Psoas muscle (tissue), 8 donors: ENCODE results near the gene DMRTA2. TPM values are rescaled to one million over a fixed set of nuclear protein-coding genes. Genes with fewer than 3 reads are reported as not detected.

Experiments
- ATAC-seq, 4 donors: fragments of 200-7000 bp; cut with Tn5 transposase; one replicate each; pipeline ENCODE4 v1.9.1; 2020; ENCODE audit warnings: moderate library complexity in 3 of 4, mild to moderate bottlenecking in 2 of 4
- DNase-seq, 2 donors: peaks; one replicate each; pipeline ENCODE4 v3.0.0-alpha.2; 2020
- H3K27ac ChIP-seq: fragments of 200-600 bp; one replicate; pipeline ENCODE4 v1.8.0; 2022
- H3K27me3 ChIP-seq, 3 donors: fragments of 200-600 bp in 1 of 3; one replicate each; pipeline versions ENCODE4 v1.6.1 to v1.8.0; 2013 to 2022; ENCODE audit warnings: low read length in 2 of 3, mild to moderate bottlenecking in 2 of 3, moderate library complexity in 1 of 3; ENCODE audit not compliant: insufficient read depth in 3 of 3
- H3K36me3 ChIP-seq, 2 donors: fragments of 200-600 bp in 1 of 2; one replicate each; pipeline versions ENCODE4 v1.6.1 to v1.8.0; 2013 to 2022; ENCODE audit warnings: low read depth in 1 of 2, mild to moderate bottlenecking in 1 of 2, moderate library complexity in 1 of 2; ENCODE audit not compliant: insufficient read depth in 1 of 2
- H3K4me1 ChIP-seq: fragments of 200-600 bp; one replicate; pipeline ENCODE4 v1.8.0; 2022
- H3K4me3 ChIP-seq: fragments of 200-600 bp; one replicate; pipeline ENCODE4 v1.8.0; 2022; ENCODE audit warnings: mild to moderate bottlenecking
- H3K9me3 ChIP-seq: fragments of 200-600 bp; one replicate; pipeline ENCODE4 v1.8.0; 2022
- CTCF ChIP-seq: fragments of 200-600 bp; IDR thresholded peaks from one replicate; pipeline ENCODE4 v1.8.0; 2022; ENCODE audit warnings: antibody characterized with exemption
- WGBS, 3 donors: extraction: QIAGEN DNeasy Blood & Tissue Kit; methylation state at CpG; one replicate each; pipeline versions ENCODE4 v1.1.6 to v1.1.7; 2013; 5-methylcytosine and 5-hydroxymethylcytosine counted together
- intact Hi-C, 2 donors: fragments of 100-400 bp; cut with DNase I; formaldehyde crosslinking; loops; one replicate each; pipeline versions ENCODE4 v1.11.0 to v1.14.2; 2022
- polyA plus RNA-seq, 3 donors: library from polyadenylated mRNA; stranded (reverse); fragments of 200-250 nt; gene quantifications; one replicate each; pipeline ENCODE4 v1.2.3, GENCODE V29; 2013
- total RNA-seq, 4 donors: library from RNA; stranded (reverse); fragmentation: NEBNext Ultra II Directional in 2 of 4; extraction: Animal tissue kit (Norgen Biotek cat#: 25700) in 2 of 4; gene quantifications; one replicate each; pipeline versions ENCODE4 v1.2.1 to v1.2.4, GENCODE V29; 2021 to 2023
- donor health status: healthy with polysubstance abuse.
- donor health status: DM: no; HTN: no; CAD: no; lungs with moderate emphysema.
- donor health status: Bipolar disorder and iron deficiency.
- donor health status: healthy.
- donor health status: DM: yes; HTN: yes; CAD: no.
- donor health status: DM: no; HTN: no; CAD: no.
- donor health status: DM: no; HTN: no; CAD: no.
- donor health status: DM: yes; HTN: yes; CAD: no.

DMRTA2 gene
- total and polyA plus RNA-seq, 7 donors, result 0.01 TPM; not detected in 6

- 7 to 10% (median 9%) methylated on average over 23 of the region's 23 CpGs for WGBS, 3 donors
- H3K36me3 ChIP-seq, result no peaks in the 10 kb centered on the region
- peaks cover 5% of the 10 kb centered on the region for H3K9me3 ChIP-seq
- no peak for ATAC-seq
- H3K4me1 ChIP-seq, result peaks cover 7% of the 10 kb centered on the region
- no peak overlapping the region for H3K27ac ChIP-seq
- intact Hi-C loops, result no loop called here
- TF ChIP-seq CTCF, result no peak
- no peak overlapping the region for H3K4me3 ChIP-seq
- no peak for DNase-seq
- peaks cover 5 to 99% (median 58%) of the 10 kb centered on the region in 3 donors for H3K27me3 ChIP-seq
Observed at GRCh38 chr1:50417507-50417906, 5.7 kb downstream of the DMRTA2 start.

GRCh38 chr1:50416553-50417453 is 6.4 kb downstream of the DMRTA2 start:
- TF ChIP-seq CTCF, result no peak
- intact Hi-C loops, result no loop called here

GRCh38 chr1:50416150-50416527 is 7.1 kb downstream of the DMRTA2 start:
- TF ChIP-seq CTCF, result no peak
- 1 to 2% (median 2%) methylated on average over 25 of the region's 25 CpGs for WGBS, 3 donors
- DNase-seq, result no peak
- Histone ChIP-seq H3K9me3 (peaks cover 5% of the 10 kb centered on the region), H3K36me3 (no peaks in the 10 kb centered on the region), H3K27ac (no peak overlapping the region), H3K27me3 (peaks cover 7 to 91% (median 50%) of the 10 kb centered on the region in 3 donors), H3K4me3 (no peak overlapping the region), H3K4me1 (peaks cover 7% of the 10 kb centered on the region)
- intact Hi-C loops, result no loop called here
- no peak for ATAC-seq

More at GRCh38 chr1:50416553-50417453, 6.4 kb downstream of the DMRTA2 start:
- WGBS, 3 donors, result 3 to 4% (median 3%) methylated on average over 43 to 46 of the region's 46 CpGs
- Histone ChIP-seq H3K9me3 (peaks cover 5% of the 10 kb centered on the region), H3K27me3 (peaks cover 5 to 96% (median 55%) of the 10 kb centered on the region in 3 donors), H3K4me3 (no peak overlapping the region), H3K27ac (no peak overlapping the region), H3K4me1 (peaks cover 7% of the 10 kb centered on the region), H3K36me3 (no peaks in the 10 kb centered on the region)
- ATAC-seq, result no peak
- no peak for DNase-seq

- peaks cover 5% of the 10 kb centered on the region for H3K9me3 ChIP-seq
- DNase-seq (no peak), ATAC-seq (no peak)
- peaks cover 7% of the 10 kb centered on the region for H3K4me1 ChIP-seq
- 2 to 4% (median 3%) methylated on average over 55 to 56 of the region's 56 CpGs for WGBS, 3 donors
- H3K27me3 ChIP-seq, result peaks cover 10 to 91% (median 44%) of the 10 kb centered on the region in 3 donors
- TF ChIP-seq CTCF, result no peak
- intact Hi-C loops, result no loop called here
- no peak overlapping the region for H3K4me3 ChIP-seq
- H3K36me3 ChIP-seq, result no peaks in the 10 kb centered on the region
- no peak overlapping the region for H3K27ac ChIP-seq
Observed at GRCh38 chr1:50415235-50416149, 7.8 kb downstream of the DMRTA2 start.
